Neural crest cell (in vitro differentiated cells): ENCODE results near the gene CHPT1. TPM values are rescaled to one million over a fixed set of nuclear protein-coding genes. Genes with fewer than 3 reads are reported as not detected.

Experiments
- DNase-seq: peaks from one replicate; pipeline ENCODE4 v3.0.0; 2021; ENCODE audit warnings: low read depth, mixed read lengths, low spot score
- H3K27ac Mint-ChIP-seq: one replicate; pipeline ENCODE4 v1.8.0; 2021; ENCODE audit warnings: mild to moderate bottlenecking, mixed read lengths; ENCODE audit not compliant: unreplicated experiment
- H3K27me3 Mint-ChIP-seq: 2 replicates; pipeline ENCODE4 v1.8.0; 2021; ENCODE audit warnings: low read depth, mild to moderate bottlenecking, mixed read lengths
- H3K36me3 Mint-ChIP-seq: 2 replicates; pipeline ENCODE4 v1.8.0; 2021; ENCODE audit warnings: low read depth, mild to moderate bottlenecking, mixed read lengths
- H3K4me1 Mint-ChIP-seq: 2 replicates; pipeline ENCODE4 v1.8.0; 2021; ENCODE audit warnings: mixed read lengths
- H3K4me3 Mint-ChIP-seq: one replicate; pipeline ENCODE4 v1.8.0; 2021; ENCODE audit warnings: mild to moderate bottlenecking, mixed read lengths
- H3K9me3 Mint-ChIP-seq: 2 replicates; pipeline ENCODE4 v1.8.0; 2021; ENCODE audit warnings: mixed read lengths
- total RNA-seq: library from RNA; stranded (reverse); gene quantifications from 2 replicates; pipeline ENCODE4 v1.2.1, GENCODE V29; 2021
- TF ChIP-seq, protein P1 (sequence below): fragments of 200-600 bp; sonication (generic); conservative IDR thresholded peaks from 2 replicates; pipeline ENCODE4 v1.5.0; 2021; ENCODE audit warnings: antibody characterized with exemption, mild to moderate bottlenecking

CHPT1 gene
- total RNA-seq, 1 donor from 2014 or later: 20.7 TPM

GRCh38 chr12:101686176-101686575 lies 11.3 kb upstream of the CHPT1 start:
- Mint-ChIP-seq H3K9me3 (no peaks in the 10 kb centered on the region), H3K4me1 (peaks cover under 1% of the 10 kb centered on the region), H3K4me3 (no peak overlapping the region), H3K27me3 (no peaks in the 10 kb centered on the region), H3K27ac (no peak overlapping the region), H3K36me3 (no peaks in the 10 kb centered on the region)
- no peak for DNase-seq
- TF ChIP-seq, protein P1, sequence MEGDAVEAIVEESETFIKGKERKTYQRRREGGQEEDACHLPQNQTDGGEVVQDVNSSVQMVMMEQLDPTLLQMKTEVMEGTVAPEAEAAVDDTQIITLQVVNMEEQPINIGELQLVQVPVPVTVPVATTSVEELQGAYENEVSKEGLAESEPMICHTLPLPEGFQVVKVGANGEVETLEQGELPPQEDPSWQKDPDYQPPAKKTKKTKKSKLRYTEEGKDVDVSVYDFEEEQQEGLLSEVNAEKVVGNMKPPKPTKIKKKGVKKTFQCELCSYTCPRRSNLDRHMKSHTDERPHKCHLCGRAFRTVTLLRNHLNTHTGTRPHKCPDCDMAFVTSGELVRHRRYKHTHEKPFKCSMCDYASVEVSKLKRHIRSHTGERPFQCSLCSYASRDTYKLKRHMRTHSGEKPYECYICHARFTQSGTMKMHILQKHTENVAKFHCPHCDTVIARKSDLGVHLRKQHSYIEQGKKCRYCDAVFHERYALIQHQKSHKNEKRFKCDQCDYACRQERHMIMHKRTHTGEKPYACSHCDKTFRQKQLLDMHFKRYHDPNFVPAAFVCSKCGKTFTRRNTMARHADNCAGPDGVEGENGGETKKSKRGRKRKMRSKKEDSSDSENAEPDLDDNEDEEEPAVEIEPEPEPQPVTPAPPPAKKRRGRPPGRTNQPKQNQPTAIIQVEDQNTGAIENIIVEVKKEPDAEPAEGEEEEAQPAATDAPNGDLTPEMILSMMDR: no peak

DNA sequence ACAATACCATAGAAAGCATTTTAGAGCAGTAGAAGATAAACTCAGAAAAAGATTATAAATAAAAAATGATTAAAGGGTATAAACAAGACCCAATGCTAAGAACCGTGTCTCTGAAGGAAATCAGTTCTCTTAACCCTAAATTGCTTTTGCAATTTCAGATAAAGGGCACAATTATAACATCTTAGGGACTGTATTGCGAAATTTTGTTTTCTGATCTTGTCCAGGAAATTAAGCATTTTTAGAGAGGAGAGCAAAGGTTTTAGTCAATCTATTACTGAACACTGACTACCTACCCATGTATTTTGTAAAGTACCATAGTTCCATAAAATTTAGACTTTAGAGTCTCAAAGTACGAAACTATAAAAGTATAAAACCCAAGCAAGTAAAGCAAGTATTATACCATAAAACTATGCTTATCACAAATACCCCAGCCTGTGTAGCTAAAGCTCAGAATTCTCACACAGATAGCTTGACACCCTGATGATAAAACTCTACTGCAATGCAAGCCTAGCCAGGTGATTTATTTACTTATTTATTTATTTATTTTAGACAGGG lies 6.8 kb upstream of the CHPT1 start:
- Mint-ChIP-seq H3K27ac (no peak overlapping the region), H3K9me3 (no peaks in the 10 kb centered on the region), H3K4me1 (peaks cover 9% of the 10 kb centered on the region), H3K27me3 (peaks cover 5% of the 10 kb centered on the region), H3K4me3 (no peak overlapping the region), H3K36me3 (no peaks in the 10 kb centered on the region)
- DNase-seq: no peak
- TF ChIP-seq, protein P1: no peak

DNA sequence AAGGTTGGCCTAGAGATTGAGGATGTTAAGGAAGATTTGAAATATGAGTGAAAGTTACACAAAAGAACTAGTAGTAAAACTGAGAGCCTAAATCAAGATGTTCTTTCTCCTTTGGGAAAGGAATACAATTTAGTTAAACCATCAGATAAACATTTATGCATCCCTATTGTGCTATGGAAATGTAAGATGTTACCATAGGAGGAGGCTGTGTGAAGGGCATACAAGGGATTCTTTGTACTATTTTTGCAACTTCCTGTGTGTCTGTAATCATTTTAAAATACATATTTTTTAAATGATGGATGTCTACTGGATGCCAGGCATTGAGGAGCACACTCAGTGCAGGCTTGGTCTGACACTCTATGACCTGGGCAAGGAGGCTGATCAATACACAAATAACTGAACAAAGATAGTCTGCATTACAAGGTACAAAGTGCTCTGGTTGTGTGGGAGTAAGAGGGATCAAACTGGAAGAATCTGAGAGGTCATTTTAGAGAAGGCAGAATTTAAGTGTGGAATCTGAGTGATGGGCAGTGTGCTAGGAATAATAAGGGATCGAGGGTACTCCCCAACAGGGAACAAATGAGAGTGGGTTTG lies 5.8 kb upstream of the CHPT1 start:
- Mint-ChIP-seq H3K27me3 (peaks cover 10% of the 10 kb centered on the region), H3K4me3 (no peak overlapping the region), H3K4me1 (peaks cover 13% of the 10 kb centered on the region), H3K36me3 (no peaks in the 10 kb centered on the region), H3K9me3 (no peaks in the 10 kb centered on the region), H3K27ac (no peak overlapping the region)
- no peak for DNase-seq
- TF ChIP-seq, protein P1: no peak

DNA sequence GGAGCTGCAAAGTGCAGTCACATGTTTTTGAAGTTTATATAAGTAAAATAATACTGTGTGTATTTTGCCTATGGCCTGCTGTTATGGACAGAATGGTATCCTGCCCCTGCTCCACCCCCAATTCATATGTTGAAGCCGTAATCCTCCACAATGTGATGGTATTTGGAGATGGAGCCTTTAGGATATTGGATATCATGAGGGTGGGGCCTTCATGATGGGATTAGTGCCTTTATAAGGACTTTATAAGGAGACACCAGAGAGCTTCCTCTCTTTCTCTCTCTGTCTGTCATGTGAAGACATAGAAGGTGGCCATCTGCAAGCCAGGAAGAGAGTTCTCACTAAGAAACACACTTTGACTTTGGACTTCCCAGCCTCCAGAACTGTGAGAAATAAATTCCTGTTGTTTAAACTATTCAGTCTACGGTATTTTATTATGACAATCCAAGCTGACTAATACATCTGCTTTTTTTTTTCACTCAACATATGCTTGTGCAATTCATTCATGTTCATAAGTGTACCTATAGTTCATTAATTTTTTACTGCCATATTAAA lies 3.1 kb upstream of the CHPT1 start:
- Mint-ChIP-seq H3K9me3 (no peaks in the 10 kb centered on the region), H3K4me1 (peaks cover 28% of the 10 kb centered on the region), H3K4me3 (no peak overlapping the region), H3K36me3 (no peaks in the 10 kb centered on the region), H3K27ac (no peak overlapping the region), H3K27me3 (peaks cover 10% of the 10 kb centered on the region)
- TF ChIP-seq, protein P1: no peak
- DNase-seq: no peak

DNA sequence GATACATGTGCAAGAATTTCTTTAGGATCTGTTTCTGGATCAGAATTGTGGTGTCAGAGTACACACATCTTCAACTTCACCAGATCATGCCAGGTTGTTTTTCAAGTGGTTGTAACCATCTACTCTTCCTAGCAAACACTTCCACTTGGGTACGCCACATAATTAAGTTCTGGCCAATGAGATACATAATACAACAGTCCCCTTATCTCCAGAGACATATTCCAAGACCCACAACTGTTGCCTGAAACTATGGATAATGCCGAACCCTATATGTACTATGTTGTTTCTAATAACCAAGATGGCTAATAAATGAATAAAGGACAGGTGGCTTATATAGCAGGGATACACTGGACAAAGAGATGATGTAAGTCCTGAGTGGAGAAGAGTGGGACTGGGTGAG lies 2.5 kb upstream of the CHPT1 start:
- peaks cover 33% of the 10 kb centered on the region for H3K4me1 Mint-ChIP-seq
- no peak overlapping the region for H3K27ac Mint-ChIP-seq
- no peak for DNase-seq
- H3K27me3 Mint-ChIP-seq: peaks cover 10% of the 10 kb centered on the region
- peak overlapping the region; percentile 92 for H3K4me3 Mint-ChIP-seq
- TF ChIP-seq, protein P1: no peak
- no peaks in the 10 kb centered on the region for H3K9me3 Mint-ChIP-seq
- H3K36me3 Mint-ChIP-seq: no peaks in the 10 kb centered on the region
